CD4-positive, alpha-beta T cell treated with Interleukin-6 for 4 hours (primary cell): ENCODE results near the gene HINT3.
"Not testable (repeated sequence)": the region's sequence is repeated elsewhere in the genome, so short reads cannot be mapped to it uniquely, and the experiment has no call there.

Experiments
- DNase-seq: peaks from one replicate; pipeline ENCODE4 v3.0.0-alpha.2; 2020; ENCODE audit warnings: mixed read lengths

Gene HINT3

GRCh38 chr6:126010040-126010439 lies 53.5 kb downstream of the HINT3 start:
- no peak for DNase-seq

GRCh38 chr6:126015863-126016262 lies 59.3 kb downstream of the HINT3 start:
- DNase-seq: no peak

GRCh38 chr6:126016591-126016990 lies 60.0 kb downstream of the HINT3 start:
- no peak for DNase-seq

- DNase-seq: no peak
These were observed 61.1 kb downstream of the HINT3 start for GRCh38 chr6:126017668-126018067.

GRCh38 chr6:126020305-126021050 lies 63.9 kb downstream of the HINT3 start:
- DNase-seq: no peak

GRCh38 chr6:126023474-126023873 lies 66.9 kb downstream of the HINT3 start:
- DNase-seq: not testable (repeated sequence)

GRCh38 chr6:126026001-126026400 lies 69.4 kb downstream of the HINT3 start:
- no peak for DNase-seq

- no peak for DNase-seq
These were observed 71.0 kb downstream of the HINT3 start for GRCh38 chr6:126027601-126028000.
